Hindlimb muscle (tissue), 1 donor: ENCODE data around the gene MAP4. TPM values are rescaled to one million over a fixed set of nuclear protein-coding genes. Genes with fewer than 3 reads are reported as not detected.
A peak's percentile ranks its signal among the peaks of the same experiment; 100 is the strongest.
"Not testable (repeated sequence)": the region's sequence is repeated elsewhere in the genome, so short reads cannot be mapped to it uniquely, and the experiment has no call there.

Source experiments
- DNase-seq: peaks from one replicate; pipeline ENCODE4 v3.0.0-alpha.2; 2013
- polyA plus RNA-seq: library from polyadenylated mRNA; unstranded; fragments of 120-200 nt; gene quantifications from one replicate; pipeline ENCODE4 v1.2.1, GENCODE V29; 2013; ENCODE audit not compliant: insufficient read length

The MAP4 gene
- polyA plus RNA-seq, 1 donor = 358 TPM

GRCh38 chr3:47895241-47895640, 121.0 kb downstream of the MAP4 start:
- DNase-seq = no peak

DNA sequence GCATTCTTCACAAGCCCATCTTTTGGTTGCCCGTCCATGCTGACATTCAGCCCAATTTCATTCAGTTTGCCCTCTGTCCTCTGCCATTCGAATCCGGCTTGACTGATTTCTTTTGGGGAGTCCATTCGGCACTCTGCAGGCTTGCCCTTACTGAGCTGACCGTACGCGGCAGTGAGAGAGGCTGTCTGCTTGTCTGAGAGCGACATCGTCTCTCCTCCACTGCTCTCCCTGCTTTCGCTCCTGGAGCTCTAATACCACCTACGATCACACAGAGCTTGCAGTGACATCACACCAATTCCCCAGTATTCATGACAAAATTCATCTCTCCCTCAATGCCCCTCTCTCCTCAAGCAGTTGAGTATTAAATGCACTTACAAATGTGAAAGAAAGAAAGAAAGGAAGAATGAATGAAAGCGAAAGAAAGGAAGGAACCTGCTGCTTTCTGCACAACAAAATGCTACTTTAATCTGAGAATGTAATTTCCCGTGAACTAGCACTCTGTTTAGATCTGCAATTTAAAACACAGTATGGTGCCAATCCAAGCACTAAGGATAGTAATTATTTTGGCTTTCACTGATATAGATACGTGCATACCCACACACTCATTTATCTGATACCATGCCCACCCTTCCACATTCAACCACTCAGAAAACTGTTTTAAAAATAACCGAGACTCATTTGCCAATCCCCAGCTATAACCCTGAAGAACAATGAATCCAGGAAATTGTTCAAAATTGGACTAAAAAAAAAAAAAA, 123.8 kb downstream of the MAP4 start:
- DNase-seq = no peak

GRCh38 chr3:47891613-47892005, 124.6 kb downstream of the MAP4 start:
- DNase-seq = no peak

- peak; percentile 25 for DNase-seq
Observed at GRCh38 chr3:47890828-47891612, 125.2 kb downstream of the MAP4 start.

- no peak for DNase-seq
Observed at GRCh38 chr3:47890126-47890827, 125.9 kb downstream of the MAP4 start.

GRCh38 chr3:47888986-47889757, 127.0 kb downstream of the MAP4 start:
- DNase-seq = no peak

DNA sequence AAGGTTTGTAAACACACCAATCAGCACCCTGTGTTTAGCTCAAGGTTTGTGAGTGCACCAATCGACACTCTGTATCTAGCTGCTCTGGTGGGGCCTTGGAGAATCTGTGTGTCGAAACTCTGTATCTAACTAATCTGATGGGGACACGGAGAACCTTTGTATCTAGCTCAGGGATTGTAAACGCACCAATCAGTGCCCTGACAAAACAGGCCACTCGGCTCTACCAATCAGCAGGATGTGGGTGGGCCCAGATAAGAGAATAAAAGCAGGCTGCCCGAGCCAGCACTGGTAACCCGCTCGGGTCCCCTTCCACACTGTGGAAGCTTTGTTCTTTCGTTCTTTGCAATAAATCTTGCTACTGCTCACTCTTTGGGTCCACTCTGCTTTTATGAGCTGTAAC, 128.2 kb downstream of the MAP4 start:
- not testable (repeated sequence) for DNase-seq

- no peak for DNase-seq
Observed at GRCh38 chr3:47885168-47885567, 131.0 kb downstream of the MAP4 start.

GRCh38 chr3:47884603-47885002, 131.6 kb downstream of the MAP4 start:
- DNase-seq = no peak

- DNase-seq = no peak
Observed at GRCh38 chr3:47882338-47882737, 133.9 kb downstream of the MAP4 start.

GRCh38 chr3:47877719-47878118, 138.5 kb downstream of the MAP4 start:
- DNase-seq = no peak

DNA sequence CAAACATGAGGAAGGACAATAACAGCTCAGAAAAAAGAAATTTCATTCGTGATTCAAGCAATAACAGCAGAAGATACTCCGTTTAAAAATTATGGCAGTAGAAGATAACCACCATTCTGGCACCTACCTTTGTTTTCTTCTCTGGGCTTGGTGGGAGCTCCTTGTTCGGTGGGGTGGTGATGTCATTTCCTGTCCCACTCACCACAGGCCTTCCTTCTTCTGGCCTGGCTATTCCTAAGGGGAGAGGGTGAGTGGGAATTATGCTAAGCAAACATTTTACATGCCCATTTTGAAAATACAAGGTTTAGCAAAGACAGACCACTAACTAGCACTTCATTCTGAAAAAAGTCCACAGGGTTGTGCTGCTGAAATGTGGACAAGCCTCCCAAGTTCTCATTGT, 138.9 kb downstream of the MAP4 start:
- no peak for DNase-seq

GRCh38 chr3:47874913-47875312, 141.3 kb downstream of the MAP4 start:
- no peak for DNase-seq

- no peak for DNase-seq
Observed at GRCh38 chr3:47874438-47874837, 141.8 kb downstream of the MAP4 start.

DNA sequence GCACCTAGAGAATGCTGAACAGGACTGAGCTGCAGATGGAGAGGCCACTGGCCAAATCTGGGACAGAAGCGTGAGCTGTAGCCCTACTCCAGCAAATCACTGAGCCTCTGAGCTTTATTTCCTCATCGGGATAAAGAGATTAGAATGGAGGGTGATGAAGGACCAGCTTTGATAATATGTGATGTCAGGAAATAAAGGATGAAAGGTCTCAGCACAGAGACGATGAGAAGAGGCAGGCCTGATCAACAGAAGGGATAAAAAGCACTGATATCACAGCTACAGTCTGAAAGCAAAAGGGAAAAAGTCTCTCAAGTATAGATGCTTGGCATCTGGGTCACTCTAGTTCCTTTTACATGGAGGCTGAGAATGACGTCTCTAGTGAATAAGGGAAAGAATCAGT, 143.3 kb downstream of the MAP4 start:
- no peak for DNase-seq

DNA sequence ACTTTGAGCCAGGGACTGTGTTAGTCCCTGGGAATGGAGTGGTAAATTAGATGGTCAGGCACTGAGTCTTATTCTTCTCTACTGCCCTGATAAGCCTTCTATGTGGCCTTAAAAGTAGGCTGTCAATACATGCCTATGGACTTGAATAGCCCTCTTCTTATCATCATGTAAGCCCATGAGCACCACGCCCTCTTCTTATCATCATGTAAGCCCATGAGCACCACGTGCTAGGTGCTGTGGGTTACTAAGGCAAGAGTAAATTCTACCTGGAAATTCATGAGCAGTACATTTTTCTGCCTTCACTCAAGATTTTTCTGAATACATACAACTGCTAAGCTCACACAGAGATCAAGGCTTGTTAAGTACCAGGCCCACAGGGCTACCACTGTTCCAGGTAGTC, 144.8 kb downstream of the MAP4 start:
- no peak for DNase-seq

- no peak for DNase-seq
Observed at GRCh38 chr3:47870702-47871260, 145.4 kb downstream of the MAP4 start.

GRCh38 chr3:47870156-47870555, 146.1 kb downstream of the MAP4 start:
- DNase-seq = no peak

GRCh38 chr3:47868306-47868705, 147.9 kb downstream of the MAP4 start:
- no peak for DNase-seq

- DNase-seq = no peak
Observed at GRCh38 chr3:47867451-47868044, 148.7 kb downstream of the MAP4 start.

DNA sequence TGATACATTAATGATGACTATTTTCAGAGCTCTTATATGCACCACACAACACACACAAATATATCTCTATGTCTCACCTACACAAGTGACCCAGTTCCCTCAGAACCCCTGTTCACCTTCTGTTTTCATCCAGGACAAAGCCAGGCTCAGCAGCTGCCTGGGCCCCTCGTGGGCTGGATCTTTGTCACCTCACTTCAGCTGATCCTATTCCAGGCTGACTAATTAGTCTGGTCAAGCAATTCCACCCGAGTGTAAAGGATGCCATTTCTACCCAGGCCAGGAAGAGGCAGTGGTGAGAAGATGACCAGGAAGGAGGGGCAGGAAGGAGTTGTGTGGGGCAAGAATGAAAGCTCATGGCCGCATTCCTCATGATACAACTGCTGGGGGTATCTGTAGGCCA, 151.0 kb downstream of the MAP4 start:
- DNase-seq = no peak
